A204.1 (cell line): ENCODE measurements around the gene OR2T2.
"Not testable (repeated sequence)": the region's sequence is repeated elsewhere in the genome, so short reads cannot be mapped to it uniquely, and the experiment has no call there.

ENCODE experiments used
- FAIRE-seq: peaks from 2 replicates; lab custom pipeline; 2012; peaks lifted over from hg19 to GRCh38; lab: Jason Lieb, UNC

The OR2T2 gene

GRCh38 chr1:248445399-248445798 lies at the start of gene OR2T2:
Gene OR2T2 (plus strand): TSS chr1:248445637. CDS start chr1:248452798, 7,161 bp downstream.
- FAIRE-seq = not testable (repeated sequence)

- FAIRE-seq = no peak
Observed at GRCh38 chr1:248402748-248403147, 42.7 kb upstream of the OR2T2 start, which contains the start of gene OR2T1. Gene OR2T1 (plus strand): TSS chr1:248403048. CDS start chr1:248406148, 3,100 bp downstream.

- no peak for FAIRE-seq
Observed at GRCh38 chr1:248404024-248404423, 41.4 kb upstream of the OR2T2 start.

GRCh38 chr1:248406721-248407692 lies 38.4 kb upstream of the OR2T2 start:
- FAIRE-seq = no peak

- FAIRE-seq = no peak
Observed at GRCh38 chr1:248416226-248416625, 29.2 kb upstream of the OR2T2 start.

GRCh38 chr1:248417854-248418253 lies 27.6 kb upstream of the OR2T2 start:
- no peak for FAIRE-seq

GRCh38 chr1:248421384-248421783 lies 24.1 kb upstream of the OR2T2 start:
- peak; percentile 96 for FAIRE-seq

- not testable (repeated sequence) for FAIRE-seq
Observed at GRCh38 chr1:248427526-248428191, 17.8 kb upstream of the OR2T2 start.

GRCh38 chr1:248428192-248428533 lies 17.3 kb upstream of the OR2T2 start:
- FAIRE-seq = not testable (repeated sequence)

- FAIRE-seq = not testable (repeated sequence)
Observed at GRCh38 chr1:248431683-248432082, 13.8 kb upstream of the OR2T2 start.

- FAIRE-seq = not testable (repeated sequence)
Observed at GRCh38 chr1:248432201-248432600, 13.2 kb upstream of the OR2T2 start.

GRCh38 chr1:248433811-248434415 lies 11.5 kb upstream of the OR2T2 start:
- FAIRE-seq = not testable (repeated sequence)

GRCh38 chr1:248434913-248435312 lies 10.5 kb upstream of the OR2T2 start:
- FAIRE-seq = not testable (repeated sequence)

GRCh38 chr1:248436303-248436702 lies 9.1 kb upstream of the OR2T2 start:
- not testable (repeated sequence) for FAIRE-seq

- FAIRE-seq = not testable (repeated sequence)
Observed at GRCh38 chr1:248438668-248439067, 6.8 kb upstream of the OR2T2 start.

GRCh38 chr1:248439283-248439682 lies 6.2 kb upstream of the OR2T2 start:
- FAIRE-seq = not testable (repeated sequence)

- not testable (repeated sequence) for FAIRE-seq
Observed at GRCh38 chr1:248442500-248443277, 2.7 kb upstream of the OR2T2 start.

GRCh38 chr1:248444603-248445002 lies 834 bp upstream of the OR2T2 start:
- not testable (repeated sequence) for FAIRE-seq

- FAIRE-seq = not testable (repeated sequence)
Observed at GRCh38 chr1:248448409-248449074, 3.1 kb downstream of the OR2T2 start.

- not testable (repeated sequence) for FAIRE-seq
Observed at GRCh38 chr1:248449821-248450465, 4.5 kb downstream of the OR2T2 start.
